HT1080 (cell line): Measurements from ENCODE around the gene CCDC181. TPM values are rescaled to one million over a fixed set of nuclear protein-coding genes. Genes with fewer than 3 reads are reported as not detected.

Experiments used
- small RNA-seq: library from RNA; depleted of rRNA; stranded (forward); fragments of <200 nt; gene quantifications from one replicate; pipeline ENCODE3, GENCODE V24; 2014
- total RNA-seq: library from RNA; depleted of rRNA; stranded (reverse); fragments of >200 nt; shearing (Covaris generic); gene quantifications from 2 replicates; pipeline ENCODE4 v1.2.3, GENCODE V29; 2014; rRNA removed

CCDC181 gene
- total RNA-seq, 1 experiment from 2014 or later: 1.5 TPM

Small RNA genes within 50 kb of the gene (small RNA-seq; reads per million reads assigned to genes)
- gene AL021068.2: not detected

Other genes starting within 250 kb of the CCDC181 start
- 21.0 and 30.0 TPM in 2 replicates for gene NME7, start 59.7 kb downstream of the CCDC181 start, total RNA-seq
- gene BLZF1, start 59.3 kb downstream of the CCDC181 start, total RNA-seq: 26.4 and 31.3 TPM in 2 replicates
- 7.1 and 7.2 TPM in 2 replicates for gene SLC19A2, start 58.5 kb upstream of the CCDC181 start, total RNA-seq
- gene F5, start 159.0 kb upstream of the CCDC181 start, total RNA-seq: not detected in 2 replicates
- gene SELP, start 202.7 kb upstream of the CCDC181 start, total RNA-seq: not detected in 2 replicates